Prostate gland (tissue), 2 donors: ENCODE measurements around the gene TEX22.

Experiments used
- CTCF ChIP-seq, 4 experiments: fragments of 200-600 bp in 2 of 4; fragments of 450-650 bp in 2 of 4; sonication (generic) in 2 of 4; IDR thresholded peaks; 1 replicate in 3 of 4; 2 replicates in 1 of 4; pipeline ENCODE4 v1.5.1; 2016 to 2019; ENCODE audit warnings: antibody characterized with exemption in 4 of 4, mild to moderate bottlenecking in 2 of 4, moderate library complexity in 2 of 4
- POLR2A ChIP-seq: fragments of 450-650 bp; IDR thresholded peaks from one replicate; pipeline ENCODE4 v1.6.1; 2016; ENCODE audit warnings: antibody characterized with exemption, mild to moderate bottlenecking
- POLR2AphosphoS5 ChIP-seq: sonication (generic); formaldehyde crosslinking; IDR thresholded peaks from one replicate; pipeline ENCODE4 v1.6.1; 2017; ENCODE audit warnings: antibody characterized with exemption

GRCh38 chr14:105425823-105426247 lies 27.5 kb downstream of the TEX22 start:
- TF ChIP-seq CTCF (IDR thresholded peaks at IDR 0.05) (no peak), POLR2AphosphoS5 (no peak), POLR2A (no peak)
